Measurements from ENCODE around the gene AREG. TPM values are rescaled to one million over a fixed set of nuclear protein-coding genes. Genes with fewer than 3 reads are reported as not detected.

AREG gene
- total and polyA plus RNA-seq, 7 donors = 1.1 to 31.9 (median 12.5) TPM

DNA sequence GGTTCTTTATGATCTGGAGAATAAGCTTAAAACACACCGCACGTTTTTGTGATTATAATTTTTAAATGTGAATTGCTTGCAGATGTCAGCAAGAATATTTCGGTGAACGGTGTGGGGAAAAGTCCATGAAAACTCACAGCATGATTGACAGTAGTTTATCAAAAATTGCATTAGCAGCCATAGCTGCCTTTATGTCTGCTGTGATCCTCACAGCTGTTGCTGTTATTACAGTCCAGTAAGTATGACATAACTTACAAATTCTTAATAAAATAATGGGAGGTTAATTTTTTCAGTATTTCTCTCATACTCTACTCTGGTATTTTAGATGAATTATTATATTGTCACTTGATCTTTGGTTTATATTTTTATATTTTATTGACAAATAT is 5.4 kb downstream of the AREG start:
- no peaks in the 10 kb centered on the region for H3K36me3 ChIP-seq
- intact Hi-C loops (cut with DNase I) = no loop called here
- H3K4me1 ChIP-seq = peaks cover 0 to 4% (median 0%) of the 10 kb centered on the region in 4 donors
- no peak for DNase-seq
- no peak for TF ChIP-seq EP300 (IDR thresholded peaks at IDR 0.05)
- TF ChIP-seq, protein P1, sequence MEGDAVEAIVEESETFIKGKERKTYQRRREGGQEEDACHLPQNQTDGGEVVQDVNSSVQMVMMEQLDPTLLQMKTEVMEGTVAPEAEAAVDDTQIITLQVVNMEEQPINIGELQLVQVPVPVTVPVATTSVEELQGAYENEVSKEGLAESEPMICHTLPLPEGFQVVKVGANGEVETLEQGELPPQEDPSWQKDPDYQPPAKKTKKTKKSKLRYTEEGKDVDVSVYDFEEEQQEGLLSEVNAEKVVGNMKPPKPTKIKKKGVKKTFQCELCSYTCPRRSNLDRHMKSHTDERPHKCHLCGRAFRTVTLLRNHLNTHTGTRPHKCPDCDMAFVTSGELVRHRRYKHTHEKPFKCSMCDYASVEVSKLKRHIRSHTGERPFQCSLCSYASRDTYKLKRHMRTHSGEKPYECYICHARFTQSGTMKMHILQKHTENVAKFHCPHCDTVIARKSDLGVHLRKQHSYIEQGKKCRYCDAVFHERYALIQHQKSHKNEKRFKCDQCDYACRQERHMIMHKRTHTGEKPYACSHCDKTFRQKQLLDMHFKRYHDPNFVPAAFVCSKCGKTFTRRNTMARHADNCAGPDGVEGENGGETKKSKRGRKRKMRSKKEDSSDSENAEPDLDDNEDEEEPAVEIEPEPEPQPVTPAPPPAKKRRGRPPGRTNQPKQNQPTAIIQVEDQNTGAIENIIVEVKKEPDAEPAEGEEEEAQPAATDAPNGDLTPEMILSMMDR (IDR thresholded peaks at IDR 0.05) = no peak
- no peak for TF ChIP-seq POLR2AphosphoS5 (IDR thresholded peaks at IDR 0.05)
- TF ChIP-seq POLR2A (IDR thresholded peaks at IDR 0.05) = no peak
- H3K9me3 ChIP-seq = no peaks in the 10 kb centered on the region
- H3K27me3 ChIP-seq = no peaks in the 10 kb centered on the region
- H3K27ac ChIP-seq = no peak overlapping the region
- 79 to 85% methylated on average over 4 of the region's 4 CpGs for WGBS, 2 donors
- H3K4me3 ChIP-seq = no peak overlapping the region

DNA sequence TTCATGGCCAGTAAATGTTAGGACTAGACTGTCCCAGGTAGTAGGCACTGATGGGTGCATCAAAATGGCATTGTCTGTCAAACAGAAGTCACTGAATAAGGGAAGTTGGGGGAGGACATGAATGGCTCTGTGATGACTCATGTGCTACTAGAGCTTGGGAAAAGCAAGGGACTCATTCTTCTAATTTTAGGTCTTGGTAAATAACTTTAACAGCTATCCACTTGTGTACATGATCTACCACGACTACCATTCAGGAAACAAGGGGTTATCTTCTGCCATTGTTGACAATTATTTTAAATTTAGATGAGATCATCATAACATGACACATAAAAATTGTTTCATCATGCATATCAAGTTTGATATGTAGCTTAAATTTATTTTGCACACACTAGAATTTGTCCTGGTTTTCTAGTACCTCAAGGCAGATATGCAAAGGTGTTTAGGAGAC is 6.3 kb downstream of the AREG start:
- H3K9me3 ChIP-seq = no peaks in the 10 kb centered on the region
- H3K36me3 ChIP-seq = no peaks in the 10 kb centered on the region
- TF ChIP-seq EP300 (IDR thresholded peaks at IDR 0.05) = no peak
- no peak for TF ChIP-seq POLR2A (IDR thresholded peaks at IDR 0.05)
- TF ChIP-seq POLR2AphosphoS5 (IDR thresholded peaks at IDR 0.05) = no peak
- TF ChIP-seq, protein P1 (IDR thresholded peaks at IDR 0.05) = no peak
- intact Hi-C loops (cut with DNase I) = no loop called here
- no peaks in the 10 kb centered on the region for H3K4me1 ChIP-seq
- H3K4me3 ChIP-seq = no peak overlapping the region
- H3K27me3 ChIP-seq = no peaks in the 10 kb centered on the region
- H3K27ac ChIP-seq = no peak overlapping the region
- 12 to 38% methylated on average over 1 of the region's 1 CpG for WGBS, 2 donors
- DNase-seq = no peak

DNA sequence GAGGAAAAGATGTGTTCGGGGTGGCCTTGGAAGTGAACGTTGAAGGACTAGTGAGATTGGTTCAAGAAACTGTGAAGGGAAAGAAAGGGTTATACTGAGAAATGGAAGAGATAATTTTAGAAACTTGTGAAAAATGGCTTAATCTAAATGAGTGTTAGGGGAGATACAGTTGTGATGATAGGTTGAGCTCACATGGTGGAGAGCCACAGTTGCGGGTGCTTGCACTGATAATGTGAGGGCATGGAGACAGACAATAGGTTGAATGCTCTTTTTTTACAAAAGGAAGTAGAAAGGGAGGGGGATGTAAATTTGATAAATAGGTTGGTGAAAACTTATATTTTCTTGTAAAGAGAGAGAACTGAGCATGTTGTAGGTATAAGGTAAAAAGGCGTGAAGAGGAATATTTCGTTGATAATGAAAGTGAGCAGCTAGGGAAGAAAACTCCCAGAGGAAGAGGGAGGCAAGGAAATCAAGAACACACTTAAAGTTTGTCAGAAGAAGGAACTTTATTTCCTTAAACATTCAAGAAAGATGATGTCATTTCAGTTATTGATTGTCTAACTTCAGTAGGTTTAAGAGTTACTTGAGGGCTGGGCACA is 8.2 kb downstream of the AREG start:
- no peaks in the 10 kb centered on the region for H3K9me3 ChIP-seq
- no peak overlapping the region for H3K4me3 ChIP-seq
- WGBS, 2 donors = 92% methylated on average over 5 of the region's 5 CpGs
- DNase-seq = no peak
- intact Hi-C loops (cut with DNase I) = no loop called here
- no peak overlapping the region for H3K27ac ChIP-seq
- TF ChIP-seq EP300 (IDR thresholded peaks at IDR 0.05) = no peak
- no peak for TF ChIP-seq POLR2A (IDR thresholded peaks at IDR 0.05)
- TF ChIP-seq POLR2AphosphoS5 (IDR thresholded peaks at IDR 0.05) = no peak
- H3K36me3 ChIP-seq = no peaks in the 10 kb centered on the region
- H3K4me1 ChIP-seq = no peaks in the 10 kb centered on the region
- no peaks in the 10 kb centered on the region for H3K27me3 ChIP-seq

DNA sequence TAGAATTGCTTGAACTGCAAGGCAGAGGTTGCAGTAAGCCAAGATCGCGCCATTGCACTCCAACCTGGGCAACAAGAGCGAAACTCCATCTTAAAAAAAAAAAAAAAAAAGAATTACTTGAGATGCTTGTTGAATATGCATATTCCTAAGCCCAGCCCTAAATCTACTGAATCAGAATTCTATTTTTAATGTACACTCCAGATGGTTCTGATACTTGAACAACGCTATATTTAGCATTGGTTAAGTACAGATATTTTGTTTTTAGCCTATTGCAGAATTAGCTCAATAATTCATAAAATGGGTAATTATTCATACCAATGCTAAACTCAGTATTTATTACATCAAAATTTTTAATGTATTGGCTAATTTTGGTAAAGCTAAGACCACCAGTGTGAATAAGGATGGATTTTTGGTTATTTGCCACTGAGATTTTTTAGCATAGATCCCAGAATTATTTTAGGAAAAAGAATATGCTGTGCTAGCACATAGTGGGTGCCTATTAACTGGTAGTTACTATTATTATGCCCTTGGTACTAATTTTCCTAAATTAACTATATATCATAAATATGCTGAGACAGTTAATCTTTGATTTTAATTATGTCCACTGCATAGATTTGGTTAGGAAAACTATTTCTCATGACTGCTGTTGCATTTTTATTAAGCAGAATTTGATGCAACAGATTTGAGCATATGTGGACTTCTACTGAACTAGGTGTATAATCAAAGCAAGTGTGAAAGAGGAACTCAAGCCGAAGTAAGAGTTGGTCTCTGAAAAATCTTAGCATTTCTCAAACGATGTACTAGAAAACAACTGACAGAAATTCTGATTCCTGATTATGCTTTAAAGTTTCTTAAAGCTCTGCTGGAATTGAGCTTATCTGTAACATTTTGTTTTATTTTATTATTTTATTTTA is 9.2 kb downstream of the AREG start:
- WGBS, 2 donors = 94 to 95% methylated on average over 6 of the region's 6 CpGs
- intact Hi-C loops (cut with DNase I) = no loop called here
- no peak overlapping the region for H3K4me3 ChIP-seq
- DNase-seq = no peak
- no peak overlapping the region for H3K27ac ChIP-seq
- no peaks in the 10 kb centered on the region for H3K36me3 ChIP-seq
- H3K9me3 ChIP-seq = no peaks in the 10 kb centered on the region
- TF ChIP-seq POLR2AphosphoS5 (IDR thresholded peaks at IDR 0.05) (no peak), POLR2A (IDR thresholded peaks at IDR 0.05) (no peak), EP300 (IDR thresholded peaks at IDR 0.05) (no peak)
- TF ChIP-seq, protein P1 (IDR thresholded peaks at IDR 0.05) = no peak
- no peaks in the 10 kb centered on the region for H3K4me1 ChIP-seq
- no peaks in the 10 kb centered on the region for H3K27me3 ChIP-seq

DNA sequence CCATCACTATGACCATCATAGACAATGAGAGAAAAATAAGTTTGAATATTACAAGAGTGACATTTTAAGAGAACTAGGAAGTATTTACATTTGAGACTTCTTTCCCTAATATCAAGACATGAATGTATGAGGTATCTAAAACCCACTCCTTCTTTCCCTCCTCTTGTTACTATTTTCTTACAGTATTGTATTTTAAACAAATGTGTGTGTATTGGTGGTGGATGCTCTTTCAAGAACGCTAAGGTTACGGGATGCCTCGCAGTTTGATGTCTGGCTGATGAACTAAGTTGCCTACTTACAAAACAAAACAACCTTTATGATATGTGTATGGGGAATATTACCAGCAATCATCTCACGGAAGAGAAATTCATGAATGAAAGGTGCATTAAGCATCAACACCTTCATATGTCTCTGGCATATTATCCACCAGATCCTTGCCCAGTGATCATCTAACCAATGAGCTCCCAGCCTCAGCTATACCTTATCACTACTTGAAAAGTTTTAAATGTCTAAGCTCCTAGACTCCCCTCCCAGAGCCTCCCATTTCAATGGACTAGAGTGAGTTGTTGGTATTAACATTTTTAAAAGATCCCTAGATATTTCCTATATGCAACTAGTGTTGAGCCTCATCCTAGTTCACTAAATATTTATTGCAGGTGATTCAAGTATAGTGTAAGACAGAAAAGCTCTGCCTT is 10.6 kb downstream of the AREG start:
- no peaks in the 10 kb centered on the region for H3K36me3 ChIP-seq
- no peak for TF ChIP-seq EP300 (IDR thresholded peaks at IDR 0.05)
- no peak for TF ChIP-seq POLR2A (IDR thresholded peaks at IDR 0.05)
- TF ChIP-seq, protein P1 (IDR thresholded peaks at IDR 0.05) = no peak
- TF ChIP-seq POLR2AphosphoS5 (IDR thresholded peaks at IDR 0.05) = no peak
- H3K9me3 ChIP-seq = no peaks in the 10 kb centered on the region
- no peak for DNase-seq
- H3K4me3 ChIP-seq = no peak overlapping the region
- no peaks in the 10 kb centered on the region for H3K27me3 ChIP-seq
- intact Hi-C loops (cut with DNase I) = no loop called here
- no peaks in the 10 kb centered on the region for H3K4me1 ChIP-seq
- 94% methylated on average over 4 of the region's 4 CpGs for WGBS, 2 donors
- H3K27ac ChIP-seq = no peak overlapping the region
